GM12873 (cell line): ENCODE data around the gene MYO15B.
A peak's percentile ranks its signal among the peaks of the same experiment; 100 is the strongest.

Experiments used
- TF ChIP-seq, protein P1 (sequence below): IDR thresholded peaks from 2 replicates; pipeline ENCODE4 v1.5.1; 2012; ENCODE audit warnings: low read depth, mild to moderate bottlenecking, moderate library complexity, low read length, control low read depth; ENCODE audit not compliant: insufficient read depth; ENCODE audit errors: missing control alignments

Gene MYO15B

GRCh38 chr17:75592348-75593020, 4.9 kb downstream of the MYO15B start:
- TF ChIP-seq, protein P1, sequence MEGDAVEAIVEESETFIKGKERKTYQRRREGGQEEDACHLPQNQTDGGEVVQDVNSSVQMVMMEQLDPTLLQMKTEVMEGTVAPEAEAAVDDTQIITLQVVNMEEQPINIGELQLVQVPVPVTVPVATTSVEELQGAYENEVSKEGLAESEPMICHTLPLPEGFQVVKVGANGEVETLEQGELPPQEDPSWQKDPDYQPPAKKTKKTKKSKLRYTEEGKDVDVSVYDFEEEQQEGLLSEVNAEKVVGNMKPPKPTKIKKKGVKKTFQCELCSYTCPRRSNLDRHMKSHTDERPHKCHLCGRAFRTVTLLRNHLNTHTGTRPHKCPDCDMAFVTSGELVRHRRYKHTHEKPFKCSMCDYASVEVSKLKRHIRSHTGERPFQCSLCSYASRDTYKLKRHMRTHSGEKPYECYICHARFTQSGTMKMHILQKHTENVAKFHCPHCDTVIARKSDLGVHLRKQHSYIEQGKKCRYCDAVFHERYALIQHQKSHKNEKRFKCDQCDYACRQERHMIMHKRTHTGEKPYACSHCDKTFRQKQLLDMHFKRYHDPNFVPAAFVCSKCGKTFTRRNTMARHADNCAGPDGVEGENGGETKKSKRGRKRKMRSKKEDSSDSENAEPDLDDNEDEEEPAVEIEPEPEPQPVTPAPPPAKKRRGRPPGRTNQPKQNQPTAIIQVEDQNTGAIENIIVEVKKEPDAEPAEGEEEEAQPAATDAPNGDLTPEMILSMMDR: no peak

GRCh38 chr17:75594499-75595283, 7.1 kb downstream of the MYO15B start:
- TF ChIP-seq, protein P1: no peak

GRCh38 chr17:75595284-75595919, 7.8 kb downstream of the MYO15B start:
- TF ChIP-seq, protein P1: no peak

GRCh38 chr17:75595920-75596313, 8.3 kb downstream of the MYO15B start:
- TF ChIP-seq, protein P1: no peak

GRCh38 chr17:75596320-75597087, 8.9 kb downstream of the MYO15B start:
- TF ChIP-seq, protein P1: no peak

DNA sequence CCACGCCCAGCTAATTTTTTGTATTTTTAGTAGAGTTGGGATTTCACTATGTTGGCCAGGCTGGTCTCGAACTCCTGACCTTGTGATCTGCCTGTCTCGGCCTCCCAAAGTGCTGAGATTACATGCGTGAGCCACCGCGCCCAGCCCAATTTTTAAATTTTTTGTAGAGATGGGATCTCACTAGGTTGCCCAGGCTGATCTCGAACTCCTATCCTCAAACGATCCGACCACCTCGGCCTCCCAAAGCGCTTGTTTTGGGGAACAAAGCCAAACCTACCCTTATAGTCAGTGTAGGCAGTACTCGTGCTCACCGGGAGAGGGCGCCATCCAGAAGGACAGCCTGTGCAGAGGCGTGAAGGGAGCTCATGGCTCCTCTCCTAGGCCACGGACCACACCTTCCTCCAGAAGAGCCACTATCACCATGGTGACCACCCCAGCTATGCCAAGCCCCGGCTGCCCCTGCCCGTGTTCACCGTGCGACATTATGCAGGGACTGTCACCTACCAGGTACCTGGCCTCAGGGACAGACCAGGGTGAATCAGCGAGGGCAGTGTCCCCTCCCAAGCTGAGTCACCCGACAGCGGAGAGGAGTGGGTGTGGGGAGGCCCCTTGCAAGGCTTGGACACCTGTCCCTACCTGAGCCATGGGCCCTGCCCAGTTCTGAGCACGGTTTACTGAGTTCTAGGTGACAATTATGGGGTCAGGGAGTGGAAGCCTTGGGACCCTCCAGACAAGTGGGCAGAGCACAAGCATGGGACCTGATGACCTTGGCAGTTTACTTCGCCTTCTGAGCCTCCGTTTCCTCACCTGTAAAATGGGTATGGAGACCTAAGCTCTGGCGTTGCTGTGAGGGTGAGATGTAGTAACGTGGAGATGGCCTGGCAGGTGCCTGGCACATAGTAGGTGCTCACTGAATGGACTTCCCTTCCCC, 13.7 kb downstream of the MYO15B start:
- TF ChIP-seq, protein P1: peak; percentile 96
